Measurements from ENCODE around the gene EIF4E1B.

GRCh38 chr5:176630681-176631222 lies 277 bp downstream of the EIF4E1B start:
- no peak for TF ChIP-seq POLR2A (IDR thresholded peaks at IDR 0.05; ENCODE audit: low read depth, low read length)
- no peak for TF ChIP-seq POLR2AphosphoS5 (IDR thresholded peaks at IDR 0.05; ENCODE audit: low read depth, low read length)

All from GM12892 (cell line).